ENCODE results near the gene STT3B. TPM values are rescaled to one million over a fixed set of nuclear protein-coding genes. Genes with fewer than 3 reads are reported as not detected.

STT3B gene
- total RNA-seq, 1 experiment from 2014 or later, result 105 TPM

- in situ Hi-C loops (cut with HindIII; ENCODE audit: low pct_unique_long_range_greater_than_20kb, low sequenced_read_pairs), result no loop called here
- no peak for ATAC-seq
- no TSS peak for BruUV-seq (replicated peaks)
- Histone ChIP-seq H3K36me3 (ENCODE audit: control insufficient read depth, insufficient read depth, low read length) (peaks cover 2% of the 10 kb centered on the region; the same call in 1 of the 2 replicates), H3K4me1 (ENCODE audit: control insufficient read depth, insufficient read depth, low read length) (no peaks in the 10 kb centered on the region), H3K4me3 (ENCODE audit: low read depth in 2 of 2, low read length in 2 of 2) (no peak overlapping the region), H3K9me3 (ENCODE audit: control insufficient read depth, insufficient read depth, low read depth, low read length) (no peaks in the 10 kb centered on the region), H3K27me3 (ENCODE audit: control insufficient read depth, insufficient read depth, low read length) (no peaks in the 10 kb centered on the region), H3K27ac (ENCODE audit: low read length) (no peak overlapping the region)
- intact Hi-C loops (cut with micrococcal nuclease; ENCODE audit: unreplicated experiment), result no loop called here
- DNase-seq (ENCODE audit: low read depth, low spot score), result no peak
- TF ChIP-seq POLR2AphosphoS5 (IDR thresholded peaks at IDR 0.05; ENCODE audit: low read depth, low read length) (no peak), SIN3A (IDR thresholded peaks at IDR 0.05; ENCODE audit: borderline replicate concordance, insufficient read depth, low read depth, low read length) (no peak), TCF7L2 (IDR thresholded peaks at IDR 0.05; ENCODE audit: low read depth, low read length) (no peak), CTCF (IDR thresholded peaks at IDR 0.05) (no peak), REST (IDR thresholded peaks at IDR 0.05; ENCODE audit: insufficient read depth in 1 of 2, low read depth in 2 of 2, low read length in 1 of 2) (no peak)
- ChIA-PET CTCF (no interaction called here), POLR2A (no interaction called here)
These were observed 42.7 kb downstream of the STT3B start for GRCh38 chr3:31575448-31575847.

- DNase-seq (ENCODE audit: low read depth, low spot score), result no peak
- TF ChIP-seq TCF7L2 (IDR thresholded peaks at IDR 0.05; ENCODE audit: low read depth, low read length) (no peak), SIN3A (IDR thresholded peaks at IDR 0.05; ENCODE audit: borderline replicate concordance, insufficient read depth, low read depth, low read length) (no peak), REST (IDR thresholded peaks at IDR 0.05; ENCODE audit: insufficient read depth in 1 of 2, low read depth in 2 of 2, low read length in 1 of 2) (no peak), CTCF (IDR thresholded peaks at IDR 0.05) (no peak), POLR2AphosphoS5 (IDR thresholded peaks at IDR 0.05; ENCODE audit: low read depth, low read length) (no peak)
- ATAC-seq, result no peak
- no peaks in the 10 kb centered on the region for H3K27me3 ChIP-seq (ENCODE audit: control insufficient read depth, insufficient read depth, low read length)
- no peaks in the 10 kb centered on the region for H3K4me1 ChIP-seq (ENCODE audit: control insufficient read depth, insufficient read depth, low read length)
- H3K27ac ChIP-seq (ENCODE audit: low read length), result no peak overlapping the region
- ChIA-PET POLR2A (no interaction called here), CTCF (no interaction called here)
- H3K9me3 ChIP-seq (ENCODE audit: control insufficient read depth, insufficient read depth, low read depth, low read length), result no peaks in the 10 kb centered on the region
- no TSS peak for BruUV-seq (replicated peaks)
- peaks cover 2% of the 10 kb centered on the region; the same call in 1 of the 2 replicates for H3K36me3 ChIP-seq (ENCODE audit: control insufficient read depth, insufficient read depth, low read length)
- H3K4me3 ChIP-seq (ENCODE audit: low read depth in 2 of 2, low read length in 2 of 2), result no peak overlapping the region
- in situ Hi-C loops (cut with HindIII; ENCODE audit: low pct_unique_long_range_greater_than_20kb, low sequenced_read_pairs) (no loop called here), intact Hi-C loops (cut with micrococcal nuclease; ENCODE audit: unreplicated experiment) (no loop called here)
These were observed 43.8 kb downstream of the STT3B start for GRCh38 chr3:31576521-31576920.

Measured in Panc1 (cell line).